ENCODE measurements around the gene DPH2.

The DPH2 gene

GRCh38 chr1:44008259-44008658 lies 38.4 kb downstream of the DPH2 start:
- DNase-seq, result no peak

- DNase-seq, result no peak
Observed at GRCh38 chr1:44010935-44011471, 41.2 kb downstream of the DPH2 start.

- DNase-seq, result no peak
Observed at GRCh38 chr1:44012404-44012803, 42.6 kb downstream of the DPH2 start.

- DNase-seq, result no peak
Observed at GRCh38 chr1:44012941-44013609, 43.3 kb downstream of the DPH2 start.

GRCh38 chr1:44013949-44014348 lies 44.1 kb downstream of the DPH2 start:
- no peak for DNase-seq

GRCh38 chr1:44014365-44015104 lies 44.7 kb downstream of the DPH2 start:
- no peak for DNase-seq

GRCh38 chr1:44015206-44015605 lies 45.4 kb downstream of the DPH2 start:
- no peak for DNase-seq

GRCh38 chr1:44016041-44016889 lies 46.5 kb downstream of the DPH2 start:
- no peak for DNase-seq

GRCh38 chr1:44016890-44017400 lies 47.1 kb downstream of the DPH2 start:
- no peak for DNase-seq

- peak; percentile 49 for DNase-seq
Observed at GRCh38 chr1:44019466-44019948, 49.7 kb downstream of the DPH2 start.

GRCh38 chr1:44020464-44020863 lies 50.7 kb downstream of the DPH2 start:
- DNase-seq, result no peak

- no peak for DNase-seq
Observed at GRCh38 chr1:44021156-44021555, 51.3 kb downstream of the DPH2 start.

GRCh38 chr1:44021581-44022321 lies 51.9 kb downstream of the DPH2 start:
- no peak for DNase-seq
